Right lobe of liver (tissue), 4 donors: ENCODE results near the gene VILL.

Experiments
- CTCF ChIP-seq, 4 donors: fragments of 200-600 bp in 3 of 4; fragments of 450-650 bp in 1 of 4; IDR thresholded peaks; one replicate each; pipeline versions ENCODE4 v1.5.1 to v1.8.0; 2016 to 2022; ENCODE audit warnings: antibody characterized with exemption in 4 of 4, mild to moderate bottlenecking in 2 of 4
- POLR2A ChIP-seq: fragments of 450-650 bp; IDR thresholded peaks from one replicate; pipeline ENCODE4 v1.6.1; 2017; ENCODE audit warnings: antibody characterized with exemption, mild to moderate bottlenecking
- donor health status: DM: no; HTN: no; CAD: no.
- donor health status: DM: no; HTN: no; CAD: no.
- donor health status: DM: no; HTN: yes; CAD: no.

GRCh38 chr3:38022896-38023709 is 32.5 kb downstream of the VILL start:
- TF ChIP-seq CTCF (IDR thresholded peaks at IDR 0.05) (no peak), POLR2A (no peak)
